OCI-LY1 (cell line): ENCODE results near the gene RUSC1.

Experiments
- H2AFZ ChIP-seq: fragments of 200-600 bp; sonication (generic), shearing (Covaris generic); 2 replicates; pipeline ENCODE4 v1.6.0; 2014; ENCODE audit warnings: antibody characterized with exemption, mild to moderate bottlenecking, low read length
- H3F3A ChIP-seq: fragments of 200-600 bp; sonication (generic), shearing (Covaris generic); 2 replicates; pipeline ENCODE4 v1.6.0; 2014; ENCODE audit warnings: mild to moderate bottlenecking, antibody characterized with exemption, low read length, moderate library complexity; ENCODE audit not compliant: insufficient read depth
- H3K27ac ChIP-seq: fragments of 200-600 bp; sonication (generic); 2 replicates; pipeline ENCODE4 v1.5.1; 2014; ENCODE audit warnings: low read length, mixed run types, mild to moderate bottlenecking, low read depth; ENCODE audit not compliant: poor library complexity, severe bottlenecking
- H3K27me3 ChIP-seq: fragments of 200-600 bp; sonication (generic); 2 replicates; pipeline ENCODE4 v1.6.0; 2014; ENCODE audit warnings: antibody characterized with exemption, mild to moderate bottlenecking, low read length, moderate library complexity; ENCODE audit not compliant: insufficient read depth
- H3K36me3 ChIP-seq: fragments of 200-600 bp; sonication (generic); 2 replicates; pipeline ENCODE4 v1.6.1; 2014; ENCODE audit warnings: mild to moderate bottlenecking, antibody characterized with exemption, low read length, moderate library complexity, mixed read lengths; ENCODE audit not compliant: insufficient read depth
- H3K4me1 ChIP-seq: fragments of 200-600 bp; sonication (generic); 2 replicates; pipeline ENCODE4 v1.5.1; 2014; ENCODE audit warnings: mild to moderate bottlenecking, low read length, moderate library complexity; ENCODE audit not compliant: insufficient read depth, severe bottlenecking
- H3K4me2 ChIP-seq: fragments of 200-600 bp; sonication (generic), shearing (Covaris generic); 2 replicates; pipeline ENCODE4 v1.6.1; 2014; ENCODE audit warnings: low read length
- H3K4me3 ChIP-seq: fragments of 200-600 bp; sonication (generic); 2 replicates; pipeline ENCODE4 v1.5.1; 2014; ENCODE audit warnings: low read length, low read depth, mild to moderate bottlenecking, mixed read lengths; ENCODE audit not compliant: poor library complexity, severe bottlenecking
- H3K79me2 ChIP-seq: fragments of 200-600 bp; shearing (Covaris generic); 2 replicates; pipeline ENCODE4 v1.6.1; 2016; ENCODE audit warnings: mixed run types, low read length, mixed read lengths; ENCODE audit not compliant: insufficient read depth
- H3K9ac ChIP-seq: fragments of 200-600 bp; sonication (generic), shearing (Covaris generic); 2 replicates; pipeline ENCODE4 v1.6.1; 2014; ENCODE audit warnings: mild to moderate bottlenecking, low read length, mixed read lengths
- H3K9me2 ChIP-seq: fragments of 200-600 bp; sonication (generic), shearing (Covaris generic); 2 replicates; pipeline ENCODE4 v1.6.1; 2014; ENCODE audit warnings: low read depth, mild to moderate bottlenecking, low read length, mixed read lengths
- H3K9me3 ChIP-seq: fragments of 200-600 bp; shearing (Covaris generic); 2 replicates; pipeline ENCODE4 v1.6.1; 2014; ENCODE audit warnings: low read length, mixed read lengths
- H4K20me1 ChIP-seq: fragments of 200-600 bp; sonication (generic), shearing (Covaris generic); 2 replicates; pipeline ENCODE4 v1.6.0; 2016; ENCODE audit warnings: mild to moderate bottlenecking, low read length; ENCODE audit not compliant: insufficient read depth
- EZH2 ChIP-seq: fragments of 200-600 bp; sonication (generic), shearing (Covaris generic); IDR thresholded peaks from 2 replicates; pipeline ENCODE4 v1.8.0; 2017; ENCODE audit warnings: borderline replicate concordance, mixed run types, mild to moderate bottlenecking, antibody characterized with exemption, low read length, moderate library complexity, mixed read lengths
- TF ChIP-seq, protein P1 (sequence below): fragments of 200-600 bp; sonication (generic), shearing (Covaris generic); IDR thresholded peaks from 2 replicates; pipeline ENCODE4 v1.5.1; 2017; ENCODE audit warnings: mild to moderate bottlenecking, antibody characterized with exemption, low read length, moderate library complexity, mixed read lengths

RUSC1 gene

GRCh38 chr1:155285063-155285462, 35.6 kb upstream of the RUSC1 start:
- no peaks in the 10 kb centered on the region for H3K79me2 ChIP-seq
- no peaks in the 10 kb centered on the region for H3K27me3 ChIP-seq
- H3F3A ChIP-seq: no peaks in the 10 kb centered on the region; the same call in 1 of the 2 replicates
- no peak overlapping the region for H3K27ac ChIP-seq
- no peaks in the 10 kb centered on the region for H3K9me2 ChIP-seq
- H3K4me1 ChIP-seq: no peaks in the 10 kb centered on the region
- H3K9me3 ChIP-seq: no peaks in the 10 kb centered on the region
- no peak overlapping the region for H3K4me2 ChIP-seq
- H3K4me3 ChIP-seq: no peak overlapping the region
- TF ChIP-seq, protein P1, sequence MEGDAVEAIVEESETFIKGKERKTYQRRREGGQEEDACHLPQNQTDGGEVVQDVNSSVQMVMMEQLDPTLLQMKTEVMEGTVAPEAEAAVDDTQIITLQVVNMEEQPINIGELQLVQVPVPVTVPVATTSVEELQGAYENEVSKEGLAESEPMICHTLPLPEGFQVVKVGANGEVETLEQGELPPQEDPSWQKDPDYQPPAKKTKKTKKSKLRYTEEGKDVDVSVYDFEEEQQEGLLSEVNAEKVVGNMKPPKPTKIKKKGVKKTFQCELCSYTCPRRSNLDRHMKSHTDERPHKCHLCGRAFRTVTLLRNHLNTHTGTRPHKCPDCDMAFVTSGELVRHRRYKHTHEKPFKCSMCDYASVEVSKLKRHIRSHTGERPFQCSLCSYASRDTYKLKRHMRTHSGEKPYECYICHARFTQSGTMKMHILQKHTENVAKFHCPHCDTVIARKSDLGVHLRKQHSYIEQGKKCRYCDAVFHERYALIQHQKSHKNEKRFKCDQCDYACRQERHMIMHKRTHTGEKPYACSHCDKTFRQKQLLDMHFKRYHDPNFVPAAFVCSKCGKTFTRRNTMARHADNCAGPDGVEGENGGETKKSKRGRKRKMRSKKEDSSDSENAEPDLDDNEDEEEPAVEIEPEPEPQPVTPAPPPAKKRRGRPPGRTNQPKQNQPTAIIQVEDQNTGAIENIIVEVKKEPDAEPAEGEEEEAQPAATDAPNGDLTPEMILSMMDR: no peak
- TF ChIP-seq EZH2: no peak
- peaks cover 3% of the 10 kb centered on the region; the same call in 1 of the 2 replicates for H3K36me3 ChIP-seq
- no peak overlapping the region for H3K9ac ChIP-seq
- no peak overlapping the region for H2AFZ ChIP-seq
- no peaks in the 10 kb centered on the region for H4K20me1 ChIP-seq

DNA sequence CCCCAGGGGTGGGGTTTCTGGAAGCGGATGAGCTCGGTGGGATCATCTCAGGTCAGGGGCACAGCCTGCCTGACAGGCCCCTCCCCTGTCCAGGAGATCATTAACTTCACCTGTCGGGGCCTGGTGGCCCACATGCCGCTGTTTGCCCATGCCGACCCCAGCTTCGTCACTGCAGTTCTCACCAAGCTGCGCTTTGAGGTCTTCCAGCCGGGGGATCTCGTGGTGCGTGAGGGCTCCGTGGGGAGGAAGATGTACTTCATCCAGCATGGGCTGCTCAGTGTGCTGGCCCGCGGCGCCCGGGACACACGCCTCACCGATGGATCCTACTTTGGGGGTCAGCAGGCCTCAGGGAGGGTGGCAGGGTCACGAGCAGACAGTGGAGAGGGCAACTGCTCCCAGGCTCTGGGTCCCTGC, 35.1 kb upstream of the RUSC1 start:
- Histone ChIP-seq H3K4me2 (no peak overlapping the region), H3K9me3 (no peaks in the 10 kb centered on the region), H3K79me2 (no peaks in the 10 kb centered on the region), H3K36me3 (peaks cover 3% of the 10 kb centered on the region; the same call in 1 of the 2 replicates), H2AFZ (no peak overlapping the region), H3K27me3 (no peaks in the 10 kb centered on the region), H3F3A (no peaks in the 10 kb centered on the region; the same call in 1 of the 2 replicates), H3K4me1 (no peaks in the 10 kb centered on the region), H3K9me2 (no peaks in the 10 kb centered on the region), H4K20me1 (no peaks in the 10 kb centered on the region), H3K4me3 (no peak overlapping the region), H3K27ac (no peak overlapping the region), H3K9ac (no peak overlapping the region)
- TF ChIP-seq EZH2: no peak
- TF ChIP-seq, protein P1: no peak

DNA sequence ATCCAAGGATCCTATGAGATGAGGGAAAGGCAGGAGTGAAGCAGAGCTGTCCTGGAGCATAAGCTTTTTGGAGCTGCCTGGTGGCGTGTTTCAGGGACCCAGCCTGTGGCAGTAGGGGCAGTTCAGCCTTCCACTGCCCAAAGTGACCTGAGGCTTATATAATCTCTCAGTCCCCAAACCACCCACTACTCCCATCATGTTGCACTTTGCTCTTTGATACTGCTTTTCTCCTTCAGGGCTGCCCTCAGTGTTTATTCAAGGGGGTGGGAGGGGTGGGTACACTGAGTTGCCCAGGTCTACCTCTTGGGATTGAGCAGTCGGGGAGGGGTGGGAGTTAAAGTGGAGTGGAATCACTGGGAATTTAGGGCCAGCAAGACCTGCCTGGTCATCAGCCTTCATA, 34.1 kb upstream of the RUSC1 start:
- H3K4me1 ChIP-seq: no peaks in the 10 kb centered on the region
- no peaks in the 10 kb centered on the region; the same call in 1 of the 2 replicates for H3F3A ChIP-seq
- H3K27ac ChIP-seq: no peak overlapping the region
- H3K4me2 ChIP-seq: no peak overlapping the region
- H2AFZ ChIP-seq: no peak overlapping the region
- no peaks in the 10 kb centered on the region for H3K9me2 ChIP-seq
- TF ChIP-seq, protein P1: no peak
- no peak for TF ChIP-seq EZH2
- H3K4me3 ChIP-seq: no peak overlapping the region
- no peak overlapping the region for H3K9ac ChIP-seq
- no peaks in the 10 kb centered on the region for H3K9me3 ChIP-seq
- H3K79me2 ChIP-seq: no peaks in the 10 kb centered on the region
- no peaks in the 10 kb centered on the region for H3K27me3 ChIP-seq
- H3K36me3 ChIP-seq: peaks cover 3% of the 10 kb centered on the region; the same call in 1 of the 2 replicates
- H4K20me1 ChIP-seq: no peaks in the 10 kb centered on the region
